ENCODE measurements around the gene PMS2. TPM values are rescaled to one million over a fixed set of nuclear protein-coding genes. Genes with fewer than 3 reads are reported as not detected.
A peak's percentile ranks its signal among the peaks of the same experiment; 100 is the strongest.

Gene PMS2, protein sequence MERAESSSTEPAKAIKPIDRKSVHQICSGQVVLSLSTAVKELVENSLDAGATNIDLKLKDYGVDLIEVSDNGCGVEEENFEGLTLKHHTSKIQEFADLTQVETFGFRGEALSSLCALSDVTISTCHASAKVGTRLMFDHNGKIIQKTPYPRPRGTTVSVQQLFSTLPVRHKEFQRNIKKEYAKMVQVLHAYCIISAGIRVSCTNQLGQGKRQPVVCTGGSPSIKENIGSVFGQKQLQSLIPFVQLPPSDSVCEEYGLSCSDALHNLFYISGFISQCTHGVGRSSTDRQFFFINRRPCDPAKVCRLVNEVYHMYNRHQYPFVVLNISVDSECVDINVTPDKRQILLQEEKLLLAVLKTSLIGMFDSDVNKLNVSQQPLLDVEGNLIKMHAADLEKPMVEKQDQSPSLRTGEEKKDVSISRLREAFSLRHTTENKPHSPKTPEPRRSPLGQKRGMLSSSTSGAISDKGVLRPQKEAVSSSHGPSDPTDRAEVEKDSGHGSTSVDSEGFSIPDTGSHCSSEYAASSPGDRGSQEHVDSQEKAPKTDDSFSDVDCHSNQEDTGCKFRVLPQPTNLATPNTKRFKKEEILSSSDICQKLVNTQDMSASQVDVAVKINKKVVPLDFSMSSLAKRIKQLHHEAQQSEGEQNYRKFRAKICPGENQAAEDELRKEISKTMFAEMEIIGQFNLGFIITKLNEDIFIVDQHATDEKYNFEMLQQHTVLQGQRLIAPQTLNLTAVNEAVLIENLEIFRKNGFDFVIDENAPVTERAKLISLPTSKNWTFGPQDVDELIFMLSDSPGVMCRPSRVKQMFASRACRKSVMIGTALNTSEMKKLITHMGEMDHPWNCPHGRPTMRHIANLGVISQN
- total RNA-seq, result 20.1 TPM

DNA sequence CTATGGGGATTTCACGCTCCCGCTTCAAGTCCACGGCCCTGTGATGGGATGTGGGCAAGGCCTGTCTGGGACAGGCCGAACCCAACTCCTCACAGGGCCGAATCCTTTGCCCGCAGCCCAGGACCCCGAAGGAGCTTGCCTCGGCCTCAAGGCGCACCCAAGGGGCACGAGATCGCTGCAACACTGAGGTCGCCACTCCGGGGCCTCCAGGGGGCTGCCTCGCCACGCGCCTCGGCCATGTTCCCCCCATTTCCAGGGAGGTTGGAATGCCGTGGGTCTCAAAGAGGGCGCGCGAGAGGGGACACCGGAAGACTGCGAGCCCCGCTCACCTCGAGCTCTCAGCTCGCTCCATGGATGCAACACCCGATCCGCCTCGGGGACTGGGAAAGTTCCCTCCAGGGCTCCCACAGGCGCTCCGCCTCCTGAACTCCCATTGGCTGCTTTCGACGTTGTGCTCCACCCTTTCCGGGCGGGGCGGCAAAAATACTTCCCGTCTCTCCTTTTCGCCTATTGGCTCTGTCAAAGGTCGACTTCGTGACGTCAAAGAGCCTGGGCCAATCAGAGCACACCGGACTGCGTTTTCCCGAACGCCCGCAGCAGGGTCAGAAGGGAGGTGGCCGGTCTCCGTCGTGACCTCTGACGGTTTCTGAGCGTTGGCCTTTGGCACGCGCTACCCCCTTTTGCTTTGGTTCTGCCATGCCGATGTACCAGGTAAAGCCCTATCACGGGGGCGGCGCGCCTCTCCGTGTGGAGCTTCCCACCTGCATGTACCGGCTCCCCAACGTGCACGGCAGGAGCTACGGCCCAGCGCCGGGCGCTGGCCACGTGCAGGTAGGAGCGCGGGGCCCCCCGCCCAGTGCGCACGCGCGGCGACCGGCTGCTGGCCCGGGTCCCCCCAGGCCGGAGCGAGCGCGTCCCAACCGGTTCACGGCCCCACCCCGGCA is at the start of gene PMS2, which contains the start of gene AIMP2:
Gene PMS2 (minus strand): TSS at position 382 of the 944 bp plus-strand sequence. CDS start 30 bp downstream, at position 352.
Gene AIMP2 (plus strand): TSS at position 605 of the 944 bp plus-strand sequence. CDS start 92 bp downstream, at position 697.

DNA sequence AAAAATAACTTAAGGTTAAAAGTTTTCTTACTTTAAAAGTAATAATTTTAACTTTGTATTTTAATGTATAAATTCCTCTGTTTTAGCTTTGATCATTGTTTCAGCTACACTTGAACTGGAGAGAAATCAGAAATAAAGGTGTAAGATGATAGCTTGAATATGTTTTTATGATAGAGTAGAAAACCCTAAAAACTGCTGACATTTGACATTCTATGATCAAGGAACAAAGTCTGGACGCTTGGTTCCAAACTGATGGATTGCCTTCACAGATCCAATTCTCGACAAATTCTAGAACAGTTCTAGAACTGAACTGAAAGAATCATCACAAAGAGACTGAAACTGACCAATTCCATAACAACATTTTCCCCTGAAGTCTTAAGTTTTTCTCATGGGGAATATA is 22.1 kb upstream of the PMS2 start, which contains the start of gene ANKRD61:
Gene ANKRD61 (plus strand): TSS at position 389 of the 400 bp plus-strand sequence. CDS start 0 bp downstream, at position 389.

DNA sequence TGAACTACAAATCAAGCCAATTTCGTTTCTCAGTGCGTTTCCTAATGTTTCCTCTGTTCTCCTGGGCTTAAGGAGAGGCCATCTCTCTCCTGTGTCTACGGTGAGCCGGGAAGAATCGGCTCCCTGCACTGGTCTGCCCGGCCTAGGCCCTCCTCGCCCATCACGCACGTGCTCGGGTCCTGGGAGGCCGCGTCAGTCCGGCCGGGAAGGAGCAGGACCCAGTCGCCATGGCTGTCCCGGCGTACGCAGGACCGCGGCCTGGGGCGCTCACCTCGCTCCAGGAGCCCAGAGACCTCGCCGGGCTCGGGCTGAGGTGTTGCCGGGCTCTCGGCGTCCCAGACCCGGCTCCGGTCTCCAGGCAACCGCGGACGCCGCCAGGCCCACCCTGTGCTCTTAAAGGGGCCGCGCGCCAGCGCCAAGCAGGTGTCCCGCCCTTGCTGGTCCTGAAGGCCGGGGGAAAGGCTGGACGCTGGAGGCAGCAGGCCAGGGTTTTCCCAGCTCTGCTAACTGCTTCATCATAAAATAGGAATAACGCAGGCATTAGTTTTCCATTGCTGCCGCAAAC is 38.4 kb downstream of the PMS2 start, which contains the start of gene RSPH10B:
Gene RSPH10B (minus strand): TSS at position 343 of the 565 bp plus-strand sequence. CDS start 3,573 bp downstream, outside the sequence.

Small RNA genes within 50 kb of the gene (small RNA-seq; reads per million reads assigned to genes)
- not detected for gene RF00019 (ENCODE audit: low replicate concordance)
- gene RNU6-218P (ENCODE audit: low replicate concordance), result not detected
- 0.58 reads per million, percentile 67 among the genes with 10 or more reads in this experiment for gene SNORA80D (ENCODE audit: low replicate concordance)

Other genes starting within 250 kb of the PMS2 start
- gene RNF216, start 227.4 kb downstream of the PMS2 start, total RNA-seq, result 40.5 TPM
- not detected for gene OCM, start 128.3 kb downstream of the PMS2 start, total RNA-seq
- gene CCZ1, start 110.3 kb downstream of the PMS2 start, total RNA-seq, result 43.0 TPM
- 2.0 TPM for gene RSPH10B, start 38.4 kb downstream of the PMS2 start, total RNA-seq
- gene AIMP2, start 223 bp upstream of the PMS2 start, total RNA-seq, result 37.6 TPM
- gene ANKRD61, start 22.3 kb upstream of the PMS2 start, total RNA-seq, result not detected
- gene EIF2AK1, start 50.1 kb upstream of the PMS2 start, total RNA-seq, result 176 TPM
- gene USP42, start 95.9 kb upstream of the PMS2 start, total RNA-seq, result 12.2 TPM